NCI-H146 treated with DMSO at 0.1 percent for 48 hours (cell line): Measurements from ENCODE around the gene TDRD15.
A peak's percentile ranks its signal among the peaks of the same experiment; 100 is the strongest.
"Not testable (repeated sequence)": the region's sequence is repeated elsewhere in the genome, so short reads cannot be mapped to it uniquely, and the experiment has no call there.

Source experiments
- DNase-seq: peaks from one replicate; lab custom pipeline; 2025; ENCODE audit not compliant: unreplicated experiment; lab: John Stamatoyannopoulos, UW

TDRD15 gene

GRCh38 chr2:21123473-21124393, at the start of gene TDRD15:
TSS of gene TDRD15 (plus strand) at chr2:21123968. CDS start at chr2:21137468, 13,500 bp downstream.
- DNase-seq: no peak

DNA sequence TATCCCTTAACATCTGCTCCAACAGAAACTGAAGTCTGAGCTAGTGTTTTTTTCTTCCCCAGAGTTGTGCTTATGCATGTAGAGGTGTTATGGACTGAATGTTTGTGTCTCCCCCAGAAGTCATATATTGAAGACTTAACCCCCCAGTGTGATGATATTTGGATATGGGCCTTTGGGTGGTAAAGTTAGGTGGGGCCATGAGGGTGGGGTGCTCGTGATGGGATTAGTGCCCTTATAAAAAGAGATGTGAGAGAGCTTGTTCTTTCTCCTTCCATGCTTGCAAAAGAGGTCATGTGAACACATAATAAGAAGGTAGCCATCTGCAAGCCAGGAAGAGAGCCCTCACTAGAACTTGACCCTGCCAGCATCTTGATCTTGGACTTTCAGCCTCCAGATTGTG, 45.5 kb upstream of the TDRD15 start:
- no peak for DNase-seq

DNA sequence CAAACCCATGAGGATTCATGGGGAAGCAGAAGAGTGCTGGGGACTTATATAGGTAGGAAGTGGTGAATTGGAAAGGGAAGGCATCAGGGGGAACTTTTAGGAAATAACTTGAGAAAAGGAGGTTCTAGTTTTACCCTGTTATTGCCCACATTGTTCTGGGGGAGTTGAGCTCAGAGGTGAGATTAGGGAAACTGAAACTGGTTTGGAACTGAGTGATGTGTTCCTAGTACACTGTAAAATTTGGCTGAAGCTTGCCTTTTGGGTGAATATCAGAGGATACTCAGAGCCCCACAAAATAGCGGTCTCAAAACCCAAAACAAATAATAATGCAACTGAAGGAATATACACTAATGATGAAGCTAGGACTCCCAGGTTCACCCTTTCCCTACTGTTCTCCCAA, 40.3 kb upstream of the TDRD15 start:
- no peak for DNase-seq

- DNase-seq: no peak
Measured at GRCh38 chr2:21084401-21084800, 39.4 kb upstream of the TDRD15 start.

GRCh38 chr2:21092308-21092869, 31.4 kb upstream of the TDRD15 start:
- DNase-seq: no peak

DNA sequence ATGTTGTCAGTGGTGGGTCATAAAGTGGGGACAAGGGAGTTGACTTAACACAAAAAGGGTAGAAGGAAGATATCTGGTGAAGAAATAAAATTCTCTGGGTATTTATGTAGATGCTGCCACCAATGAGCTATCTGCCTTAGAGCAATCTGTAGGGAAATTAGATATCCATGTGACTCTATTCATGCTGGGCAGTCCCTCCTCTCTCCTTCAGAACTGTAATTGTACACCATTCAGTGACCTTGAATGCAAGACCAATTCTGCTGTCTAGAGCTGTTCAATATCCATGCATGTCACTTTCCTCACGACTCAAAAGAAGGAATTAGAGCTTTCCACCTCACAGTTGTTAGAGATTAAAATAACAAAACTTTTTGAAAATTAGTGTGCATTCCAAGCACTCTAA, 28.6 kb upstream of the TDRD15 start:
- DNase-seq: no peak

- DNase-seq: no peak
Measured at GRCh38 chr2:21095714-21096113, 28.1 kb upstream of the TDRD15 start.

DNA sequence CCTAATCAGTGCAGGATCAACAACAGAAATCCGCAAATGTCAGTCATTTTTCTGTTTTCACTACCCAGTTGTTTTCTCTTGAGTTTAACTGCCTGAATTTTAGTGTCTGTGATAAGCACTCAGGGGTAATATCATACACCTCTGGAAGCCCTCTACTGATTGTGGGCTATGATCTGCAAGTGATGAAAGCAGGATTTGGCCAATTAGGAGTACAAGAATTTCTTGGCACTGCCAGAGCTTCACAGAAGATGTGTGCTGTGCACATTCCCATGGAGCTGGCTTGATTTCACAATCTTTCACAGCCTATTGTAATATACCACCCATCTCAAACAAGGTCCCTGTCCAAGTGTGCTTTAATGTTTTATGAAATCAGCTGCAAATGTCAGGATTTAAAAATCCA, 27.3 kb upstream of the TDRD15 start:
- DNase-seq: no peak

DNA sequence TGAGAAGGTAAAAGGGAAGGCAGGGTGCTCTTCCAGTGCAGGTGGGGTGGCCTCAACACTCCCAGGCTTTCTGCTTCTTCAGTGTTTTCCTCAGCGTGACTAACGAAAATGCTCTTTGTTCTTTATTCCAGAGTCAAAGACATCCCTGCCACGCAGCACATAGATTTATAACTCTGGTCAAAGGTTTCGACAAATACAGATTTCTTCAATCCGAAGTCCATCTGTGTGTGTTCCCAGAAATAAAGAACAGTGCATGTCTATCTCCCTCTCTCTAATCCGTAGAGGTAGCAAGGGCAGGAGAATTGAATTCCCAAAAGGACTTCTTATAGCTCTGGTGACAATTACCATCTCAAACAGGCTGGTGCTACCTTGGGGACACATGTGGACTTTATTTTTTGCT, 26.4 kb upstream of the TDRD15 start:
- DNase-seq: no peak

- DNase-seq: no peak
Measured at GRCh38 chr2:21098294-21098693, 25.5 kb upstream of the TDRD15 start.

DNA sequence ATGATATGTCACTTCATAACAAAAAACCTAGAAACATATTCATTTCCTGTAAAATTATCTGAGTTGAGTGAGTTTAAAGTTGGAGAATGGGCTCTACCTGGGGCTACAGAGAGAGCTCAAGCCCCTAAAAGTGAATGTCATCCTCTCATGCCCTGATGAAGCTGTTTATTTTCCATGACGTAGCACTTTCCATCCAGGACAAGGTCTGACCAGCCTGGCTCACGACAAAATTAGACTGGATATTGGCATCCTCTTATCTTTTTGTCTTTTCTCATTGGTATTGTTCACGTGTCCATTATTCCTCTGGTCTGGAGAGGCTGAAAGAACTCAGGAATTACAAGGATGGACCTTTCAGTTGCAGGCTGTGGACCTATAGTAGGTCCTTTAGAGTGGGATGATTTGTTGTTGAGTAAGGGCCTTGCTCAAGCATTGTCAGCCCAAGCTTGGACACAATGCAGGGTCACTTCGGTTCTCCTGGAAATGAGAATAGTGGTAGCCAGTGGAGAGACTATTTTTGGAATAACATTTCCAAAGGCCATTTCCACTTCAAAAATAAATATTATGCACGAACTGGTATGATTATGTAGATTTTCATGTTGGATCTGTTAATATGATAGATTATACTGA, 24.4 kb upstream of the TDRD15 start:
- DNase-seq: no peak

GRCh38 chr2:21101514-21102155, 22.1 kb upstream of the TDRD15 start:
- DNase-seq: not testable (repeated sequence)

GRCh38 chr2:21102356-21102755, 21.4 kb upstream of the TDRD15 start:
- no peak for DNase-seq

- DNase-seq: peak; percentile 1
Measured at GRCh38 chr2:21103274-21103891, 20.4 kb upstream of the TDRD15 start.

GRCh38 chr2:21104030-21104660, 19.6 kb upstream of the TDRD15 start:
- no peak for DNase-seq

- DNase-seq: no peak
Measured at GRCh38 chr2:21111012-21111411, 12.8 kb upstream of the TDRD15 start.

GRCh38 chr2:21117688-21118087, 6.1 kb upstream of the TDRD15 start:
- DNase-seq: no peak

DNA sequence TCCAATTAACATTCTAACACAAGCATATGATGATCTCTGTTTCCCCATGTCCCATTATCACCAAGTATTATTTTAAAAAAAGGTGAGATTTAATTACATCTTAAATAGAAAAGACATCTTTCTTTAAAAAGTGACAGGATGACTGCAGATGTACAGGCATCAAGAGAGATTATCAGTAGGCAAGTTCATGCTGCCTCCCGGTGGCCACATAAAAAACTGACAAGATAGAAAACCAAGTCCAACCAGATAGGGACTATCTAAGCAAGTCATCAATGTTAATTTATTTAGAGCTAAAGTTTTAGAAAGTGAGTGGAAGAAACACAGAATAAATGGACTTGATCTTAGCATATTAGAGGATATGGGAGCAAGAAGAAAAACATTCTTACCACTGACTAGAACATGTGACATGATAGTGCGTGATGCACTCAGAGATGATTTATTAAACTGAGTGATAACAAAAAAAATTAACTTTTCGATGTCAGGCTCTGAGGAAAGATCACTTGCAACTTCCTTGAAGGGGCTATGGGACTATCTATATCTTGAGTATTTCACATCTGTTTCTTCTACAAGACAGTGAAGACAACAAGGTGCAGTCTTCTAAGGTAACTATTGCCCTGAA, 5.4 kb upstream of the TDRD15 start:
- no peak for DNase-seq

DNA sequence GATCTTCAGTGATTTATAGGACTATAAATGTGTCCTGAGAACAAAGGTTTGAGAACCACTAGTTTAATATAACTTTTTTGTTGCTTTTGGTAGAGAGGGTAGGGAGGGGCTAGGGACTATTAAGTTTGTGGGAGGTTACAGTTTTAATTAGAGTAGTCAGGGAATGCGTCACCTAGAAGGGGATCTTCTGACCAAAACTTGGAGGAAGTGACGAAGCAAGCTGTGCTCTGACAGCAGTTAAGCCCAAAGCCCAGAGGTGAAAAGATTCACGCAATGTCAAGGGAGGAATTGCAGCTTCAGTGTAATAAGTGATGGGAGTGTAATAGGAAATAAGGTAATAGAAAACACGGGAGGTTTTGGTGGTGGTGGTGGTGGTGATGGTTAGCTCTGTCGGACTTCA, 8.1 kb downstream of the TDRD15 start:
- no peak for DNase-seq

- no peak for DNase-seq
Measured at GRCh38 chr2:21135585-21135984, 11.8 kb downstream of the TDRD15 start.
